H1 (cell line): ENCODE data around the gene UBE2D2. TPM values are rescaled to one million over a fixed set of nuclear protein-coding genes. Genes with fewer than 3 reads are reported as not detected.

ENCODE experiments used
- CTCF ChIA-PET: fragments of 300-600 bp; sonication (Branson Sonifier 250); formaldehyde crosslinking; loops from one replicate; lab custom pipeline; 2021; ENCODE audit not compliant: partially characterized antibody; lab: Charles Lee
- POLR2A ChIA-PET: fragments of 300-600 bp; sonication (Branson Sonifier 250); formaldehyde crosslinking; loops from one replicate; lab custom pipeline; 2021; ENCODE audit warnings: inconsistent platforms; ENCODE audit not compliant: partially characterized antibody; lab: Charles Lee
- DNase-seq, 2 experiments: peaks; one replicate each; pipeline versions ENCODE4 v3.0.0 to v3.0.0-alpha.2; 2010 to 2022; ENCODE audit warnings: low spot score in 2 of 2, low read depth in 1 of 2, mixed read lengths in 1 of 2
- FAIRE-seq: peaks from 2 replicates; lab custom pipeline; 2011; peaks lifted over from hg19 to GRCh38; lab: Jason Lieb, UNC
- H2AFZ ChIP-seq: 2 replicates; pipeline ENCODE4 v1.8.1; 2012; ENCODE audit warnings: low read length, inconsistent platforms
- H2AK5ac ChIP-seq: 2 replicates; pipeline ENCODE4 v1.6.1; 2013; ENCODE audit warnings: low read depth, low read length
- H2BK120ac ChIP-seq: replicated peaks from 2 replicates; pipeline ENCODE3; 2013; ENCODE audit warnings: low read depth, low read length, inconsistent platforms
- H2BK12ac ChIP-seq: 2 replicates; pipeline ENCODE4 v1.6.1; 2013; ENCODE audit warnings: low read depth, low read length
- H2BK15ac ChIP-seq: 2 replicates; pipeline ENCODE4 v1.6.1; 2013; ENCODE audit warnings: low read length
- H2BK20ac ChIP-seq: 2 replicates; pipeline ENCODE4 v1.6.1; 2013; ENCODE audit warnings: low read length
- H2BK5ac ChIP-seq: 2 replicates; pipeline ENCODE4 v1.6.1; 2013; ENCODE audit warnings: low read depth, low read length
- H3K14ac ChIP-seq: 2 replicates; pipeline ENCODE4 v1.6.1; 2013; ENCODE audit warnings: inconsistent platforms; ENCODE audit not compliant: insufficient read length
- H3K18ac ChIP-seq: 2 replicates; pipeline ENCODE4 v1.6.1; 2013; ENCODE audit warnings: low read length; ENCODE audit errors: extremely low read depth
- H3K23ac ChIP-seq: 2 replicates; pipeline ENCODE4 v1.6.1; 2013; ENCODE audit warnings: inconsistent platforms; ENCODE audit not compliant: insufficient read length
- H3K23me2 ChIP-seq: 2 replicates; pipeline ENCODE4 v1.6.1; 2013; ENCODE audit warnings: low read depth, low read length
- H3K27ac ChIP-seq: 2 replicates; pipeline ENCODE4 v1.6.1; 2011; ENCODE audit warnings: low read depth, low read length, inconsistent platforms
- H3K27me3 ChIP-seq, 4 experiments: replicated peaks in 1 of 4; 1 replicate in 1 of 4; 2 replicates in 3 of 4; pipeline versions ENCODE4 v1.6.1 to v1.8.1; 2011 to 2013; ENCODE audit warnings: low read length in 3 of 4, mild to moderate bottlenecking in 3 of 4, inconsistent platforms in 2 of 4, mixed read lengths in 2 of 4, moderate library complexity in 1 of 4; ENCODE audit not compliant: control insufficient read depth in 3 of 4, insufficient read depth in 3 of 4; ENCODE audit errors: extremely low read depth in 1 of 4
- H3K36me3 ChIP-seq, 4 experiments: 2 replicates each; pipeline versions ENCODE4 v1.6.1 to v1.8.1; 2011 to 2013; ENCODE audit warnings: mild to moderate bottlenecking in 4 of 4, low read length in 3 of 4, moderate library complexity in 2 of 4, control low read depth in 1 of 4, inconsistent platforms in 1 of 4; ENCODE audit not compliant: insufficient read depth in 4 of 4, control insufficient read depth in 2 of 4
- H3K4ac ChIP-seq: replicated peaks from 2 replicates; pipeline ENCODE3; 2013; ENCODE audit warnings: low read length, low read depth, mixed read lengths, inconsistent platforms; ENCODE audit not compliant: insufficient read length
- H3K4me1 ChIP-seq, 4 experiments: replicated peaks in 1 of 4; 1 replicate in 1 of 4; 2 replicates in 3 of 4; pipeline versions ENCODE4 v1.6.1 to v1.8.1; 2011 to 2013; ENCODE audit warnings: low read length in 3 of 4, inconsistent platforms in 2 of 4, mixed read lengths in 1 of 4; ENCODE audit not compliant: insufficient read depth in 4 of 4, control insufficient read depth in 3 of 4
- H3K4me2 ChIP-seq, 2 experiments: 2 replicates each; pipeline versions ENCODE4 v1.6.1 to v1.8.1; 2011 to 2013; ENCODE audit warnings: low read depth in 2 of 2, low read length in 2 of 2, control low read depth in 1 of 2, inconsistent platforms in 1 of 2, mild to moderate bottlenecking in 1 of 2; ENCODE audit not compliant: insufficient read depth in 1 of 2
- H3K4me3 ChIP-seq, 4 experiments: fragments of 200-600, 300-600 bp in 1 of 4; sonication (generic), shearing (Covaris generic), sonication (Bioruptor Twin) in 1 of 4; 2 replicates each; pipeline versions ENCODE4 v1.5.1 to v1.8.1; 2011 to 2016; ENCODE audit warnings: low read length in 4 of 4, low read depth in 3 of 4, control low read depth in 2 of 4, inconsistent platforms in 2 of 4, mild to moderate bottlenecking in 2 of 4, mixed read lengths in 1 of 4, moderate library complexity in 1 of 4; ENCODE audit not compliant: insufficient read depth in 2 of 4; ENCODE audit errors: extremely low read depth in 1 of 4
- H3K56ac ChIP-seq: replicated peaks from 2 replicates; pipeline ENCODE3; 2013; ENCODE audit warnings: low read depth, mild to moderate bottlenecking, mixed read lengths, low read length, inconsistent platforms; ENCODE audit not compliant: insufficient read length
- H3K79me1 ChIP-seq: 2 replicates; pipeline ENCODE4 v1.6.1; 2013; ENCODE audit warnings: low read depth, low read length, control low read depth
- H3K79me2 ChIP-seq, 2 experiments: 2 replicates each; pipeline versions ENCODE4 v1.6.1 to v1.8.1; 2012 to 2013; ENCODE audit warnings: low read length in 2 of 2, mild to moderate bottlenecking in 2 of 2, inconsistent platforms in 1 of 2; ENCODE audit not compliant: insufficient read depth in 2 of 2, control insufficient read depth in 1 of 2
- H3K9ac ChIP-seq, 4 experiments: replicated peaks in 1 of 4; 1 replicate in 1 of 4; 2 replicates in 3 of 4; pipeline versions ENCODE4 v1.6.1 to v1.8.1; 2011 to 2013; ENCODE audit warnings: low read depth in 3 of 4, low read length in 3 of 4, control low read depth in 2 of 4, mild to moderate bottlenecking in 2 of 4, moderate library complexity in 2 of 4, inconsistent platforms in 1 of 4; ENCODE audit errors: extremely low read depth in 1 of 4
- H3K9me3 ChIP-seq, 2 experiments: 2 replicates each; pipeline versions ENCODE4 v1.6.1 to v1.8.1; 2012 to 2013; ENCODE audit warnings: mild to moderate bottlenecking in 2 of 2, moderate library complexity in 2 of 2, control low read depth in 1 of 2, inconsistent platforms in 1 of 2, low read depth in 1 of 2, low read length in 1 of 2, mixed read lengths in 1 of 2; ENCODE audit not compliant: insufficient read depth in 2 of 2
- H4K20me1 ChIP-seq, 2 experiments: replicated peaks in 1 of 2; 2 replicates each; pipeline versions ENCODE3 to v1.8.1; 2011 to 2013; ENCODE audit warnings: inconsistent platforms in 2 of 2, low read length in 2 of 2, mild to moderate bottlenecking in 1 of 2; ENCODE audit not compliant: insufficient read depth in 2 of 2, control insufficient read depth in 1 of 2
- H4K5ac ChIP-seq: 2 replicates; pipeline ENCODE4 v1.6.1; 2013; ENCODE audit warnings: low read length, low read depth, mixed read lengths, inconsistent platforms; ENCODE audit not compliant: insufficient read length
- H4K8ac ChIP-seq: 2 replicates; pipeline ENCODE4 v1.8.0; 2013; ENCODE audit warnings: mild to moderate bottlenecking, moderate library complexity, low read length, inconsistent platforms; ENCODE audit not compliant: insufficient read depth; ENCODE audit errors: extremely low read depth
- H4K91ac ChIP-seq: replicated peaks from 2 replicates; pipeline ENCODE3; 2013; ENCODE audit warnings: low read length, mixed read lengths, inconsistent platforms; ENCODE audit not compliant: insufficient read length
- BACH1 ChIP-seq: IDR thresholded peaks from 2 replicates; pipeline ENCODE4 v1.6.1; 2012; ENCODE audit warnings: low read length, improper control_type of control experiment
- BRCA1 ChIP-seq: IDR thresholded peaks from 2 replicates; pipeline ENCODE4 v1.6.1; 2012; ENCODE audit warnings: low read depth, low read length, improper control_type of control experiment
- CHD1 ChIP-seq: IDR thresholded peaks from 2 replicates; pipeline ENCODE4 v1.6.1; 2012; ENCODE audit warnings: low read depth, low read length, improper control_type of control experiment
- CTCF ChIP-seq, 3 experiments: IDR thresholded peaks; 1 replicate in 2 of 3; 2 replicates in 1 of 3; pipeline versions ENCODE4 v1.5.1 to v1.6.1; 2011; ENCODE audit warnings: low read length in 3 of 3, mild to moderate bottlenecking in 3 of 3, inconsistent platforms in 2 of 3, low read depth in 1 of 3, moderate library complexity in 1 of 3; ENCODE audit not compliant: insufficient read depth in 1 of 3; ENCODE audit errors: control extremely low read depth in 1 of 3
- PHF8 ChIP-seq: fragments of 200-600 bp; sonication (generic); conservative IDR thresholded peaks from 2 replicates; pipeline ENCODE4 v1.7.1; 2012; ENCODE audit warnings: low read depth, mild to moderate bottlenecking, inconsistent platforms, low read length, moderate library complexity
- RNF2 ChIP-seq: fragments of 200-900, 300-1000 bp; sonication (generic); IDR thresholded peaks from 2 replicates; pipeline ENCODE4 v1.7.1; 2016; ENCODE audit warnings: borderline replicate concordance, low read depth, mild to moderate bottlenecking, antibody characterized with exemption, low read length; ENCODE audit not compliant: poor library complexity, severe bottlenecking; ENCODE audit errors: missing control alignments
- SAP30 ChIP-seq: fragments of 300-600 bp; sonication (generic); IDR thresholded peaks from 2 replicates; pipeline ENCODE4 v1.7.1; 2012; ENCODE audit warnings: low read length, moderate library complexity, mild to moderate bottlenecking, inconsistent platforms; ENCODE audit not compliant: insufficient read depth, insufficient replicate concordance
- SIRT6 ChIP-seq: IDR thresholded peaks from one replicate; pipeline ENCODE4 v1.7.1; 2012; ENCODE audit warnings: low read length, inconsistent platforms
- SP2 ChIP-seq: IDR thresholded peaks from 2 replicates; pipeline ENCODE4 v1.6.1; 2012; ENCODE audit warnings: mild to moderate bottlenecking, low read length, inconsistent platforms
- SRF ChIP-seq: IDR thresholded peaks from 2 replicates; pipeline ENCODE4 v1.6.1; 2011; ENCODE audit warnings: mild to moderate bottlenecking, low read depth, low read length, moderate library complexity
- TAF1 ChIP-seq: IDR thresholded peaks from 2 replicates; pipeline ENCODE4 v1.6.1; 2011; ENCODE audit warnings: mild to moderate bottlenecking, low read depth, low read length
- WGBS, 2 experiments: shearing (Covaris generic) in 1 of 2; methylation state at CpG; one replicate each; pipeline versions ENCODE4 v1.1.6 to v1.1.7; 2013 to 2015; ENCODE audit warnings: low lambda C conversion rate in 2 of 2, mixed read lengths in 2 of 2, inconsistent platforms in 1 of 2, low coverage in 1 of 2, missing lambda C conversion rate in 1 of 2; ENCODE audit not compliant: insufficient replicate concordance in 2 of 2, insufficient coverage in 1 of 2, insufficient read length in 1 of 2; ENCODE audit errors: extremely low coverage in 1 of 2, missing lambda C conversion rate in 1 of 2; 5-methylcytosine and 5-hydroxymethylcytosine counted together
- polyA plus RNA-seq, 7 experiments: library from polyadenylated mRNA; depleted of rRNA in 3 of 7; stranded (reverse) in 5 of 7; unstranded in 2 of 7; fragments of >200 nt in 5 of 7; fragments of 200-250 nt in 2 of 7; gene quantifications; 1 replicate in 5 of 7; 2 replicates in 1 of 7; 4 replicates in 1 of 7; pipeline versions ENCODE4 v1.2.1 to v1.2.3, GENCODE V29; 2011 to 2013; ENCODE audit warnings: missing spikeins in 2 of 7, mixed read lengths in 2 of 7
- total RNA-seq: library from RNA; stranded (reverse); fragmentation: NEBNext Ultra II Directional; extraction: Animal tissue kit (Norgen Biotek cat#: 25700); gene quantifications from 2 replicates; pipeline ENCODE4 v1.2.1, GENCODE V29; 2021

Gene UBE2D2
- total and polyA plus RNA-seq, 2 of the 8 experiments (the other 6 are each of a cell fraction or from before 2014, with no cell fraction given) = 66.9 to 203 TPM

- no peak overlapping the region for H3K56ac ChIP-seq
- no peak overlapping the region for H4K91ac ChIP-seq
- no peak overlapping the region for H2BK12ac ChIP-seq
- H3K36me3 ChIP-seq = no peaks in the 10 kb centered on the region
- H2BK5ac ChIP-seq = no peak overlapping the region
- H3K27ac ChIP-seq = no peak overlapping the region
- H3K4me3 ChIP-seq = no peak overlapping the region
- H3K23ac ChIP-seq = no peak overlapping the region
- H3K9ac ChIP-seq = no peak overlapping the region
- 0 out of 2 replicates have a peak overlapping the region, but pooled peaks have one; percentile 53 for H2BK15ac ChIP-seq
- no peak overlapping the region for H4K5ac ChIP-seq
- H3K4ac ChIP-seq = no peak overlapping the region
- H2AFZ ChIP-seq = no peak overlapping the region
- H3K27me3 ChIP-seq = no peaks in the 10 kb centered on the region
- POLR2A ChIA-PET = interaction anchor here (1.0 to 2.5 kb wide), 6 partner anchors 11 to 32 kb away, joined by 3 to 13 read pairs (median 3); partner anchors contain the start of gene CXXC5
- H3K14ac ChIP-seq = no peak overlapping the region
- H3K18ac ChIP-seq = no peak overlapping the region
- H2BK20ac ChIP-seq = no peak overlapping the region
- H3K9me3 ChIP-seq = no peaks in the 10 kb centered on the region
- peaks cover 20 to 96% of the 10 kb centered on the region in 2 experiments for H3K79me2 ChIP-seq
- no peak overlapping the region for H2BK120ac ChIP-seq
- peaks cover 12 to 60% (median 47%) of the 10 kb centered on the region in 4 experiments for H3K4me1 ChIP-seq
- H3K23me2 ChIP-seq = no peaks in the 10 kb centered on the region; the same call in none of the 2 replicates
- peaks cover 66 to 70% of the 10 kb centered on the region in 2 experiments for H4K20me1 ChIP-seq
- DNase-seq (no peak), FAIRE-seq (no peak)
- WGBS, 2 experiments = 97% methylated on average over 7 of the region's 7 CpGs; no CpG with 5 or more reads in 1 of the 2 experiments
- H2AK5ac ChIP-seq = 0 out of 2 replicates have a peak overlapping the region, but pooled peaks have one; percentile 16
- no peak overlapping the region for H3K4me2 ChIP-seq
- no peak overlapping the region for H4K8ac ChIP-seq
- peaks cover 26% of the 10 kb centered on the region for H3K79me1 ChIP-seq
- CTCF ChIA-PET = interaction anchor here (0.6 to 17.2 kb wide), 11 partner anchors 9 to 893 kb away, joined by 3 to 171 read pairs (median 6); no protein-coding TSS in a partner anchor
- TF ChIP-seq SRF = no peak
- no peak for TF ChIP-seq BRCA1
- no peak for TF ChIP-seq BACH1
- no peak for TF ChIP-seq TAF1
- TF ChIP-seq SAP30 = no peak
- TF ChIP-seq CHD1 = no peak
- TF ChIP-seq SIRT6 = no peak
- TF ChIP-seq CTCF (IDR thresholded peaks at IDR 0.05; ENCODE audit: control extremely low read depth in 1 of 3, insufficient read depth in 1 of 3, low read depth in 1 of 3, low read length in 3 of 3) = no peak
- no peak for TF ChIP-seq PHF8
- TF ChIP-seq RNF2 = no peak
- TF ChIP-seq SP2 = no peak
Observed at GRCh38 chr5:139666551-139666950, 105.4 kb downstream of the UBE2D2 start.
